ENCODE data around the gene OOSP1. TPM values are rescaled to one million over a fixed set of nuclear protein-coding genes. Genes with fewer than 3 reads are reported as not detected.
"Not testable (repeated sequence)": the region's sequence is repeated elsewhere in the genome, so short reads cannot be mapped to it uniquely, and the experiment has no call there.

Gene OOSP1
- total RNA-seq, 1 donor from 2014 or later: not detected

DNA sequence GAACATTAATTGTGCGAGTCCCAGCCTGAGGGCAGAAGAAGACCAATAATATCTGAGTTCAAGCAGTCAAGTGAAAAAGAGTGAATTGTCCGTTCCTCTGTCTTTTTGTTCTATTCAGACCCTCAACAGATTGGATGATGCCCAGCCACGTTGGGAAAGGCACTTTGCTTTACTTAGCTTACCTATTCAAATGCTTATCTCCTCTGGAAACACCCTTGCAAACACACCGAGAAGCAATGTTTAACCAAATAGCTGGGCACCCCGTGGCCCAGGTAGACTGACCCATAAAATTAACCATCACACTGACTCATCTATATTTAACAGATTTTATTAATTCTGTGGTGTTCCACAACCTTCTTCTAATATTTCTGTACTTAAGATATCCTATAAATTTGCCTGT, 34.9 kb downstream of the OOSP1 start:
- Mint-ChIP-seq H3K27me3 (no peaks in the 10 kb centered on the region), H3K27ac (no peak overlapping the region), H3K4me1 (no peaks in the 10 kb centered on the region), H3K9me3 (no peaks in the 10 kb centered on the region), H3K4me3 (no peak overlapping the region), H3K36me3 (ENCODE audit: low read depth) (no peaks in the 10 kb centered on the region)
- no peak for DNase-seq
- intact Hi-C loops (cut with micrococcal nuclease): no loop called here

DNA sequence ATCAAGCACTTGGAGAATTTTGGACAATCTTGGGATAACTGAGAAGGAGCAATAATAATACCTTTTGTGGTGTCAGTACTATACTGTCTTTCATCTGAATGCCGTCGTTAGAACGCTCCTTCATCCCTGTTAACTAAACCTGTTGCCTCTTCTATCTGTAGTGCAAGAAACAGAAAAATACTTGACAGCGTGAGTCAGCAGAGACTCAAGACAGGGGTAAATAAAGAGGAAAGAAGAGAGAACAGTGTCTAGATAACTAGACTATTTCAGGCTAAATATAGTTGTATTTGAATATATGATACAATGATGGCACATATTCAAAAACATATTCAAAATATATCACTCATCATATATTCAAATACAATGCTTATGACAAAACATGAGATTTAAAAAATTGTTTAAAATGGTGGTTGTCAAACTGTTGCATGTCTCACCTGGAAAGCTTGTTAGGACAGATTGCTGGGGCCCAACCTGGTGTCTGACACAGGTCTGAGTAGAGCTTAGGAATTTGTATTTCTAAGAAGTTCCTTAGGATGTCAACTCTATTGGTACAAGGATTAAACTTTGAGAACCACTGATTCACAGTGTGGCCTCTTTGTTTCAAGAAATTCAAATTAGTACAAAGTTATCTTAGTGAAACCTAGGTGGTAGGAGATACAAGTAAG, 43.0 kb downstream of the OOSP1 start:
- intact Hi-C loops (cut with micrococcal nuclease): no loop called here
- Mint-ChIP-seq H3K9me3 (no peaks in the 10 kb centered on the region), H3K27me3 (no peaks in the 10 kb centered on the region), H3K27ac (no peak overlapping the region), H3K36me3 (ENCODE audit: low read depth) (no peaks in the 10 kb centered on the region), H3K4me1 (no peaks in the 10 kb centered on the region), H3K4me3 (no peak overlapping the region)
- no peak for DNase-seq

DNA sequence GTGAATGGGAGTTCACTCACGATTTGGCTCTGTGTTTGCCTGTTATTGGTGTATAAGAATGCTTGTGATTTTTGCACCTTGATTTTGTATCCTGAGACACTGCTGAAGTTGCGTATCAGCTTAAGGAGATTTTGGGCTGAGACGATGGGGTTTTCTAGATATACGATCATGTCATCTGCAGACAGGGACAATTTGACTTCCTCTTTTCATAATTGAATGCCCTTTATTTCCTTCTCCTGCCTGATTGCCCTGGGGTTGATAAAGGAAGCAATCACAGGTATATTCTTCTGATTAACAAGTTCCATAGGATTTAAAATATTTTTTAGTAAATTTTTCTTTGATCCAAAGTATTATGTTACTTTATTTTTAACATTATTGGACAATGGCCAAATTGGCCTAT, 43.8 kb downstream of the OOSP1 start:
- H3K27ac Mint-ChIP-seq; H3K4me3 Mint-ChIP-seq; H3K9me3 Mint-ChIP-seq; H3K27me3 Mint-ChIP-seq; H3K36me3 Mint-ChIP-seq (ENCODE audit: low read depth); DNase-seq; H3K4me1 Mint-ChIP-seq; intact Hi-C loops (cut with micrococcal nuclease): not testable (repeated sequence)

DNA sequence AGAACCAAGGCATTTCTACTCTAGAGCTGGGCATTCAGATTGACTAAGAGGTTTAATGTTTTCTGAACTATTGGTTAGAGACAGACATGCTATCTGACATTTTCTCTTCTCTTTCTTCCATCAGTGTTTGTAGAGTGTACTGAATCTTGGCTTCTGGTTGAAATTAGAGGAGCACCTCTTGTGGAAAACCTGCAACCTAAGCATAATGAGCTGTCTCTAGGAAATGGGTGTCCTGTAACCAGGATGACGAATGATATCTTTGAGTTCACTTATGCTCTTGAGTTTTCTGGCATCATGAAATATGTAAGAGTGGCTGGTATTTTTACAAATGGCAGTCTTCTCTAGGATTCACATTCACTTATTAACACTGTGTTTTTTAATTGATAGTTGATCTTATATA, 45.0 kb downstream of the OOSP1 start:
- Mint-ChIP-seq H3K27ac (no peak overlapping the region), H3K27me3 (no peaks in the 10 kb centered on the region), H3K4me3 (no peak overlapping the region), H3K36me3 (ENCODE audit: low read depth) (no peaks in the 10 kb centered on the region), H3K4me1 (no peaks in the 10 kb centered on the region), H3K9me3 (no peaks in the 10 kb centered on the region)
- intact Hi-C loops (cut with micrococcal nuclease): no loop called here
- DNase-seq: no peak

DNA sequence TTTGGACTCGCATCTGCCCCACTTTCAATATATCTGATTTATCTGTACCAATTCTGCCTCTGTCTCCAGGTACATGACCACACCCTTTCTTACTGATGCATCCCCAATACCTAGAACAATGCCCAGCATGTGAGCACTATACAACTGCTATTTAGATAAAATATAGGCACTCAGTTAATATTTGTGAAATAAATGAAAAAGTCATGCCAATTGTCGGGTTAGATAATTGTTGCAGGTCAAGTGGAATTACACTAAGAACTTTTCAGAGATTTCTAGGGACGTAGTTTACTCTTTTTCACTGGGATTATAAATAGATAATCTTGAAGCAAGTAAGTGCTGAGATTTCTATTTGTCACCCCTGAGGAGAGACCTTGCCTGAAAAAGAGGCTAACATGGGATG, 46.1 kb downstream of the OOSP1 start:
- no peaks in the 10 kb centered on the region for H3K27me3 Mint-ChIP-seq
- no peaks in the 10 kb centered on the region for H3K4me1 Mint-ChIP-seq
- H3K9me3 Mint-ChIP-seq: no peaks in the 10 kb centered on the region

DNA sequence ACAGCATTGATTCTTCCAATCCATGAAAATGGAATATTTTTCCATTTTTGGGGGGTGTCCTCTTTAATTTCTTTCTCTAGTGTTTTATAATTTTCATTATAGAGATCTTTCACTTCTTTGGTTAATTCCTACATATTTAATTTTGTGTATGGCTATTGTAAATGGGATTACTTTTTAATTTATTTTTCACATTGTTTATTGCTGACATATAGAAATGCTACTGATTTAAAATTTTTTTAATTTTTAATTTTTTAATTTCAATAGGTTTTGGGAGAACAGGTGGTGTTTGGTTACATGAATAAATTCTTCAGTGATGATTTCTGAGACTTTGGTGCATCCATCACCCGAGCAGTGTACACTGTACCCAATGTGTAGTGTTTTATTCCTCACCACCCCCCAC, 52.2 kb downstream of the OOSP1 start:
- Mint-ChIP-seq H3K27ac (no peak overlapping the region), H3K36me3 (ENCODE audit: low read depth) (no peaks in the 10 kb centered on the region), H3K27me3 (no peaks in the 10 kb centered on the region), H3K4me1 (no peaks in the 10 kb centered on the region), H3K4me3 (no peak overlapping the region), H3K9me3 (peaks cover 6% of the 10 kb centered on the region)
- intact Hi-C loops (cut with micrococcal nuclease): no loop called here
- no peak for DNase-seq

More for the DNA sequence above, 46.1 kb downstream of the OOSP1 start:
- no peak overlapping the region for H3K27ac Mint-ChIP-seq
- DNase-seq: no peak
- H3K4me3 Mint-ChIP-seq: no peak overlapping the region
- intact Hi-C loops (cut with micrococcal nuclease): no loop called here
- no peaks in the 10 kb centered on the region for H3K36me3 Mint-ChIP-seq (ENCODE audit: low read depth)

DNA sequence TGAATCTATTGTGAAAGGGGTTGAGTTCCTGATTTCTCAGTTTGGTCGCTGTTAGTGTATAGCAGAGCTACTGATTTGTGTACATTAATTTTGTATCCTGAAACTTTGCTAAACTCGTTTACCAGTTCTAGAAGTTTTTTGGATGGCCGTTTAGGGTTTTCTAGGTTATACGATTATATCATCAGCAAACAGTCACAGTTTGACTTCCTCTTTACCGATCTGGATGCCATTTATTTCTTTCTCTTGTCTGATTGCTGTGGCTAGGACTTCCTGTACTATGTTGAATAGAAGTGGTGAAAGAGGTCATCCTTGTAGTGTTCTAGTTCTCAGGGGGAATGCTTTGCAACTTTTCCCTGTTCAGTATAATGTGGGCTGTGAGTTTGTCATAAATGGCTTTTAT, 54.2 kb downstream of the OOSP1 start:
- intact Hi-C loops (cut with micrococcal nuclease): no loop called here
- Mint-ChIP-seq H3K4me3 (no peak overlapping the region), H3K27me3 (peaks cover 2% of the 10 kb centered on the region), H3K36me3 (ENCODE audit: low read depth) (no peaks in the 10 kb centered on the region), H3K4me1 (no peaks in the 10 kb centered on the region), H3K27ac (no peak overlapping the region), H3K9me3 (peaks cover 6% of the 10 kb centered on the region)
- no peak for DNase-seq

DNA sequence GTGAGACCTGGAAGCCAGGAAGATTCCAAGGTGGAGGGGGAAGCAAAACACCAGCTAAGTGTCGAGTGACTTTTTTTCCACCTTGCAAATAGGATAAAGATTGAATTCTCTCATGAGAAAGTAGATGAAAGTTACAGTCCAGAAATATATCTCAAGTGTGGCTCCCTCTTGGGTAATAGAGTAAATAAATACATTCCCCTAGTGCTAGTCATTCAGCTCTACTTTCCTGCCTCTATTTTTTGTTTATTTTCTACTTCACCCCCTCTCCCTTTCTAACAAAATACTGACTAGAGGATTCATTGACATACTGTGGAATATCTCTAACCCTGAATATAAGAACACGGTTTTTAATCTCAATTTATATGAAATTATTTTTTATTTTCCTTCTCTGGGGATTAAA, 59.6 kb downstream of the OOSP1 start:
- Mint-ChIP-seq H3K9me3 (no peaks in the 10 kb centered on the region), H3K27ac (no peak overlapping the region), H3K4me3 (no peak overlapping the region), H3K4me1 (no peaks in the 10 kb centered on the region), H3K36me3 (ENCODE audit: low read depth) (no peaks in the 10 kb centered on the region), H3K27me3 (peaks cover 2% of the 10 kb centered on the region)
- intact Hi-C loops (cut with micrococcal nuclease): no loop called here
- no peak for DNase-seq

DNA sequence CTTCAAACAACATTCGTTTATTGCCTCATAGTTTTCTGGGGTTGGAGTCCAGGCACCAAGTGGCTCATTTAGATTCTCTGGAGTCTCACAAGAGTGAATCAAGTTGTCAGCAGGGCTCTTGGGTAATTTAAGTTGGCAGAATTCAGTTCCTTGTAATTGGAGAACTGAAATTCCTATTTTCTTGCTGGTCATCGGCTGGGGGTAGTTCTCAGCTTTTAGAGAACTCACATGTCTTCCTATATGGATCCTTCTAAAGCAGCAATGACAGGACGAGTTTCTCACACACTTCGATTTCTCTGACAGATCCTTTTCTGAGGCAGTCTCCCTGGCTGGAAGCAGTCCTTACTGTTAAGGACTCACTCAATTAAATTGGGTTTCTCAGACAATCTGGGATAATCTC, 61.5 kb downstream of the OOSP1 start:
- no peaks in the 10 kb centered on the region for H3K4me1 Mint-ChIP-seq
- H3K27ac Mint-ChIP-seq: no peak overlapping the region
- DNase-seq: no peak
- no peak overlapping the region for H3K4me3 Mint-ChIP-seq
- intact Hi-C loops (cut with micrococcal nuclease): no loop called here
- no peaks in the 10 kb centered on the region for H3K36me3 Mint-ChIP-seq (ENCODE audit: low read depth)
- no peaks in the 10 kb centered on the region for H3K9me3 Mint-ChIP-seq
- H3K27me3 Mint-ChIP-seq: peaks cover 2% of the 10 kb centered on the region

DNA sequence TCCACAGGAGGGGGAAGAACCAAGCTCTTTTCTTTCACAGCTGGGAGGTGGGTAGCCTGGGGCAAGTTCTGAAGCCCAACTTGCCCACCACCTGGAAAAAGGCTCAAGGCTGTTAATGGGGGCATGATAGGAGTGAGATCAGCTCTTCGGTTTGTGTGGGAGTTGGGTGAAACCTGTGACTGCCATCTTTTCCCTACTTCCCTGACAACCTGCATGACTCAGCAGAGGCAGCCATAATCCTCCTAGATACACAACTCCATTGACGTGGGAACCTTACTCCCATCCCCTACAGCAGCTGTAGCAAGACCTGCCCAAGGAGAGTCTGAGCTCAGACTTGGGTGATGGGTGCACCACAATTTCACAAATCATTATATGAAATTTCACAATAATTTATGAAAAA, 65.5 kb downstream of the OOSP1 start:
- H3K36me3 Mint-ChIP-seq (ENCODE audit: low read depth): no peaks in the 10 kb centered on the region
- H3K27ac Mint-ChIP-seq: no peak overlapping the region
- DNase-seq: no peak
- intact Hi-C loops (cut with micrococcal nuclease): no loop called here
- no peaks in the 10 kb centered on the region for H3K9me3 Mint-ChIP-seq
- no peak overlapping the region for H3K4me3 Mint-ChIP-seq
- no peaks in the 10 kb centered on the region for H3K4me1 Mint-ChIP-seq
- no peaks in the 10 kb centered on the region for H3K27me3 Mint-ChIP-seq

DNA sequence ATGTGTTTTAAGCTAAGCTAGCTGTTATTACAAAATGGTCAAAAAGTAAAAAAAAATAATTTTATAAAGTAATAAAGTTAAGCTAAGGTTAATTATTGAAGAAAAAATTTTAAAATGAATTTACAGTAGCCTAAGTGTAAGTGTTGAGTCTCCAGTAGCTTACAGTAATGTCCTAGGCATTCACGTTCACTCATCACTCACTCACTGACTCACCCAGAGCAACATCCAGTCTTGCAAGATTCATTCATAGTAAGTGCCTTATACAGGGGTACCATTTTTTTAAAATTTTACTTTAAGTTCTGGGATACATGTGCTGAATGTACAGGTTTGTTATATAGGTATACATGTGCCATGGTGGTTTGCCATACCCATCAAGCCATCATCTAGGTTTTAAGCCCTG, 67.1 kb downstream of the OOSP1 start:
- no peaks in the 10 kb centered on the region for H3K27me3 Mint-ChIP-seq
- DNase-seq: no peak
- H3K4me1 Mint-ChIP-seq: no peaks in the 10 kb centered on the region
- H3K4me3 Mint-ChIP-seq: no peak overlapping the region
- intact Hi-C loops (cut with micrococcal nuclease): no loop called here
- H3K9me3 Mint-ChIP-seq: no peaks in the 10 kb centered on the region
- H3K27ac Mint-ChIP-seq: no peak overlapping the region
- no peaks in the 10 kb centered on the region for H3K36me3 Mint-ChIP-seq (ENCODE audit: low read depth)

Other genes with a start within 250 kb of the OOSP1 start
- not detected in 2 replicates for gene OR10V1, start 224.6 kb upstream of the OOSP1 start, total RNA-seq
- 19.2 and 20.1 TPM in 2 replicates for gene STX3, start 183.1 kb upstream of the OOSP1 start, total RNA-seq
- 96.8 and 97.4 TPM in 2 replicates for gene MRPL16, start 127.7 kb upstream of the OOSP1 start, total RNA-seq
- not detected in 2 replicates for gene CBLIF, start 92.9 kb upstream of the OOSP1 start, total RNA-seq
- not detected in 2 replicates for gene TCN1, start 71.9 kb upstream of the OOSP1 start, total RNA-seq
- not detected in 2 replicates for gene OOSP3, start 59.6 kb upstream of the OOSP1 start, total RNA-seq
- gene OOSP4A, start 25.6 kb downstream of the OOSP1 start, total RNA-seq: not detected in 2 replicates
- not detected in 2 replicates for gene OOSP4B, start 78.7 kb downstream of the OOSP1 start, total RNA-seq
- gene OOSP2, start 102.0 kb downstream of the OOSP1 start, total RNA-seq: not detected in 2 replicates
- not detected in 2 replicates for gene MS4A3, start 118.2 kb downstream of the OOSP1 start, total RNA-seq
- not detected in 2 replicates for gene MS4A2, start 150.2 kb downstream of the OOSP1 start, total RNA-seq
- gene MS4A6A, start 244.7 kb downstream of the OOSP1 start, total RNA-seq: 0.28 TPM in 1 of 2 replicates, not detected in the other

All from activated CD4-positive, alpha-beta T cell treated with anti-CD3 and anti-CD28 coated beads, Interleukin-2, amount 10 ng/mL, durations not matched to agents 24 days and 14 days (primary cell).